OCI-LY1 (cell line): ENCODE results near the gene SRMS.

Source experiments
- H2AFZ ChIP-seq: fragments of 200-600 bp; sonication (generic), shearing (Covaris generic); 2 replicates; pipeline ENCODE4 v1.6.0; 2014; ENCODE audit warnings: antibody characterized with exemption, mild to moderate bottlenecking, low read length
- H3F3A ChIP-seq: fragments of 200-600 bp; sonication (generic), shearing (Covaris generic); 2 replicates; pipeline ENCODE4 v1.6.0; 2014; ENCODE audit warnings: mild to moderate bottlenecking, antibody characterized with exemption, low read length, moderate library complexity; ENCODE audit not compliant: insufficient read depth
- H3K27ac ChIP-seq: fragments of 200-600 bp; sonication (generic); 2 replicates; pipeline ENCODE4 v1.5.1; 2014; ENCODE audit warnings: low read length, mixed run types, mild to moderate bottlenecking, low read depth; ENCODE audit not compliant: poor library complexity, severe bottlenecking
- H3K27me3 ChIP-seq: fragments of 200-600 bp; sonication (generic); 2 replicates; pipeline ENCODE4 v1.6.0; 2014; ENCODE audit warnings: antibody characterized with exemption, mild to moderate bottlenecking, low read length, moderate library complexity; ENCODE audit not compliant: insufficient read depth
- H3K36me3 ChIP-seq: fragments of 200-600 bp; sonication (generic); 2 replicates; pipeline ENCODE4 v1.6.1; 2014; ENCODE audit warnings: mild to moderate bottlenecking, antibody characterized with exemption, low read length, moderate library complexity, mixed read lengths; ENCODE audit not compliant: insufficient read depth
- H3K4me1 ChIP-seq: fragments of 200-600 bp; sonication (generic); 2 replicates; pipeline ENCODE4 v1.5.1; 2014; ENCODE audit warnings: mild to moderate bottlenecking, low read length, moderate library complexity; ENCODE audit not compliant: insufficient read depth, severe bottlenecking
- H3K4me2 ChIP-seq: fragments of 200-600 bp; sonication (generic), shearing (Covaris generic); 2 replicates; pipeline ENCODE4 v1.6.1; 2014; ENCODE audit warnings: low read length
- H3K4me3 ChIP-seq: fragments of 200-600 bp; sonication (generic); 2 replicates; pipeline ENCODE4 v1.5.1; 2014; ENCODE audit warnings: low read length, low read depth, mild to moderate bottlenecking, mixed read lengths; ENCODE audit not compliant: poor library complexity, severe bottlenecking
- H3K79me2 ChIP-seq: fragments of 200-600 bp; shearing (Covaris generic); 2 replicates; pipeline ENCODE4 v1.6.1; 2016; ENCODE audit warnings: mixed run types, low read length, mixed read lengths; ENCODE audit not compliant: insufficient read depth
- H3K9ac ChIP-seq: fragments of 200-600 bp; sonication (generic), shearing (Covaris generic); 2 replicates; pipeline ENCODE4 v1.6.1; 2014; ENCODE audit warnings: mild to moderate bottlenecking, low read length, mixed read lengths
- H3K9me2 ChIP-seq: fragments of 200-600 bp; sonication (generic), shearing (Covaris generic); 2 replicates; pipeline ENCODE4 v1.6.1; 2014; ENCODE audit warnings: low read depth, mild to moderate bottlenecking, low read length, mixed read lengths
- H3K9me3 ChIP-seq: fragments of 200-600 bp; shearing (Covaris generic); 2 replicates; pipeline ENCODE4 v1.6.1; 2014; ENCODE audit warnings: low read length, mixed read lengths
- H4K20me1 ChIP-seq: fragments of 200-600 bp; sonication (generic), shearing (Covaris generic); 2 replicates; pipeline ENCODE4 v1.6.0; 2016; ENCODE audit warnings: mild to moderate bottlenecking, low read length; ENCODE audit not compliant: insufficient read depth
- EZH2 ChIP-seq: fragments of 200-600 bp; sonication (generic), shearing (Covaris generic); IDR thresholded peaks from 2 replicates; pipeline ENCODE4 v1.8.0; 2017; ENCODE audit warnings: borderline replicate concordance, mixed run types, mild to moderate bottlenecking, antibody characterized with exemption, low read length, moderate library complexity, mixed read lengths
- TF ChIP-seq, protein P1 (sequence below): fragments of 200-600 bp; sonication (generic), shearing (Covaris generic); IDR thresholded peaks from 2 replicates; pipeline ENCODE4 v1.5.1; 2017; ENCODE audit warnings: mild to moderate bottlenecking, antibody characterized with exemption, low read length, moderate library complexity, mixed read lengths

The SRMS gene

GRCh38 chr20:63491078-63491477 lies 56.5 kb downstream of the SRMS start:
- H3K27me3 ChIP-seq: no peaks in the 10 kb centered on the region; the same call in 1 of the 2 replicates

More at GRCh38 chr20:63491078-63491477, 56.5 kb downstream of the SRMS start:
- Histone ChIP-seq H3K4me1 (no peaks in the 10 kb centered on the region), H3K4me3 (no peak overlapping the region), H2AFZ (no peak overlapping the region), H3K79me2 (no peaks in the 10 kb centered on the region), H3K36me3 (no peaks in the 10 kb centered on the region), H3F3A (no peaks in the 10 kb centered on the region), H3K4me2 (no peak overlapping the region), H3K27ac (no peak overlapping the region), H3K9me3 (no peaks in the 10 kb centered on the region), H3K9me2 (no peaks in the 10 kb centered on the region), H4K20me1 (no peaks in the 10 kb centered on the region), H3K9ac (no peak overlapping the region)
- no peak for TF ChIP-seq EZH2
- TF ChIP-seq, protein P1, sequence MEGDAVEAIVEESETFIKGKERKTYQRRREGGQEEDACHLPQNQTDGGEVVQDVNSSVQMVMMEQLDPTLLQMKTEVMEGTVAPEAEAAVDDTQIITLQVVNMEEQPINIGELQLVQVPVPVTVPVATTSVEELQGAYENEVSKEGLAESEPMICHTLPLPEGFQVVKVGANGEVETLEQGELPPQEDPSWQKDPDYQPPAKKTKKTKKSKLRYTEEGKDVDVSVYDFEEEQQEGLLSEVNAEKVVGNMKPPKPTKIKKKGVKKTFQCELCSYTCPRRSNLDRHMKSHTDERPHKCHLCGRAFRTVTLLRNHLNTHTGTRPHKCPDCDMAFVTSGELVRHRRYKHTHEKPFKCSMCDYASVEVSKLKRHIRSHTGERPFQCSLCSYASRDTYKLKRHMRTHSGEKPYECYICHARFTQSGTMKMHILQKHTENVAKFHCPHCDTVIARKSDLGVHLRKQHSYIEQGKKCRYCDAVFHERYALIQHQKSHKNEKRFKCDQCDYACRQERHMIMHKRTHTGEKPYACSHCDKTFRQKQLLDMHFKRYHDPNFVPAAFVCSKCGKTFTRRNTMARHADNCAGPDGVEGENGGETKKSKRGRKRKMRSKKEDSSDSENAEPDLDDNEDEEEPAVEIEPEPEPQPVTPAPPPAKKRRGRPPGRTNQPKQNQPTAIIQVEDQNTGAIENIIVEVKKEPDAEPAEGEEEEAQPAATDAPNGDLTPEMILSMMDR: no peak
